Glomerular visceral epithelial cell (primary cell): Measurements from ENCODE around the gene DNAI2.

Experiments used
- DNase-seq: peaks from one replicate; pipeline ENCODE4 v3.0.0-alpha.2; 2016; ENCODE audit errors: extremely low spot score

DNAI2 gene

GRCh38 chr17:74274060-74274708 is at the start of gene DNAI2:
DNAI2 (plus strand) TSS chr17:74274234; CDS start chr17:74281818, 7,584 bp downstream.
- no peak for DNase-seq

GRCh38 chr17:74224959-74225725 is 48.9 kb upstream of the DNAI2 start:
- DNase-seq: no peak

- no peak for DNase-seq
These were observed 47.8 kb upstream of the DNAI2 start for GRCh38 chr17:74226252-74226651.

GRCh38 chr17:74227271-74228080 is 46.6 kb upstream of the DNAI2 start:
- DNase-seq: no peak

GRCh38 chr17:74228306-74228978 is 45.6 kb upstream of the DNAI2 start:
- no peak for DNase-seq

GRCh38 chr17:74230896-74231295 is 43.1 kb upstream of the DNAI2 start:
- DNase-seq: no peak

- no peak for DNase-seq
These were observed 41.8 kb upstream of the DNAI2 start for GRCh38 chr17:74231928-74232907.

- no peak for DNase-seq
These were observed 40.1 kb upstream of the DNAI2 start for GRCh38 chr17:74233937-74234336.

GRCh38 chr17:74234486-74234885 is 39.5 kb upstream of the DNAI2 start:
- DNase-seq: no peak

- no peak for DNase-seq
These were observed 38.9 kb upstream of the DNAI2 start for GRCh38 chr17:74235040-74235581.

- DNase-seq: no peak
These were observed 38.1 kb upstream of the DNAI2 start for GRCh38 chr17:74235911-74236371.

GRCh38 chr17:74237321-74237720 is 36.7 kb upstream of the DNAI2 start:
- no peak for DNase-seq

GRCh38 chr17:74239172-74239571 is 34.9 kb upstream of the DNAI2 start:
- no peak for DNase-seq

GRCh38 chr17:74240618-74241205 is 33.3 kb upstream of the DNAI2 start:
- DNase-seq: no peak

- DNase-seq: no peak
These were observed 32.6 kb upstream of the DNAI2 start for GRCh38 chr17:74241431-74241830.

- DNase-seq: no peak
These were observed 32.2 kb upstream of the DNAI2 start for GRCh38 chr17:74241847-74242246.

- DNase-seq: no peak
These were observed 30.9 kb upstream of the DNAI2 start for GRCh38 chr17:74243013-74243755.

- DNase-seq: no peak
These were observed 29.9 kb upstream of the DNAI2 start for GRCh38 chr17:74244128-74244527.

- no peak for DNase-seq
These were observed 29.5 kb upstream of the DNAI2 start for GRCh38 chr17:74244548-74244947.
